ENCODE data around the gene NAT14. TPM values are rescaled to one million over a fixed set of nuclear protein-coding genes. Genes with fewer than 3 reads are reported as not detected.
"Not testable (repeated sequence)": the region's sequence is repeated elsewhere in the genome, so short reads cannot be mapped to it uniquely, and the experiment has no call there.

NAT14 gene
- total RNA-seq, 1 experiment from 2014 or later: 99.9 TPM

DNA sequence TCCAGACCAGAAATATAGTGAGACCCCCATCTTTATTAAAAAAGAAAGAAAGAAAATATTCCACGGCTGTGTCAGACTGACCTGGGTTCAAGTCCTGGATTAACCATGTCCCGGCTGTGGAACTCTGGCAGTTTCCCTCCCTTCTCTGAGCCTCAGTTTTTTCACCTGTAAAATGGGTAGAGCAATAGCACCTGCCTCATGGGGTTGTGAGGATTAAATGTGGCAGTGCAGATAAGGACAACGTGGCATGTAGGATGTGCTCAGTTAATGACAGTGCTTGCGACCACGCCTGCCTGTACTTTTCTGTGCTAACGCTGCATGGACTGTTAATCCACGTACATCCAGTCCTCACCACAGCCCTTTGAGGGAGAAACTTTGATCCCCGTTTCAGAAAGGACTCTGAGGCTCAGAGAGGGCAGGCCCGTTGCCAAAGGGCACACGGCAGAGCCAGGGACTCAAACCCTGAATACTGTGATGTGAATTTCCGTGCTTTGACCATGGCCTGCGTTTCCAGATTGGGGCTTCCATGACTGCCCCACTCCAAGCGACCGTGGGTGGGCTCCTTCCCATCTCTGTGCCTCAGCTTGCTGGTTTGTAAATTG, 35.8 kb downstream of the NAT14 start:
- DNase-seq (ENCODE audit: low read depth): no peak
- in situ Hi-C loops (cut with HindIII; ENCODE audit: low pct_unique_long_range_greater_than_20kb, low sequenced_read_pairs): no loop called here

- in situ Hi-C loops (cut with HindIII; ENCODE audit: low pct_unique_long_range_greater_than_20kb, low sequenced_read_pairs): no loop called here
- DNase-seq (ENCODE audit: low read depth): no peak
These were observed 40.5 kb downstream of the NAT14 start for GRCh38 chr19:55525289-55526101.

GRCh38 chr19:55526216-55527196, 41.5 kb downstream of the NAT14 start:
- in situ Hi-C loops (cut with HindIII; ENCODE audit: low pct_unique_long_range_greater_than_20kb, low sequenced_read_pairs): no loop called here
- peak; percentile 96 for DNase-seq (ENCODE audit: low read depth)

DNA sequence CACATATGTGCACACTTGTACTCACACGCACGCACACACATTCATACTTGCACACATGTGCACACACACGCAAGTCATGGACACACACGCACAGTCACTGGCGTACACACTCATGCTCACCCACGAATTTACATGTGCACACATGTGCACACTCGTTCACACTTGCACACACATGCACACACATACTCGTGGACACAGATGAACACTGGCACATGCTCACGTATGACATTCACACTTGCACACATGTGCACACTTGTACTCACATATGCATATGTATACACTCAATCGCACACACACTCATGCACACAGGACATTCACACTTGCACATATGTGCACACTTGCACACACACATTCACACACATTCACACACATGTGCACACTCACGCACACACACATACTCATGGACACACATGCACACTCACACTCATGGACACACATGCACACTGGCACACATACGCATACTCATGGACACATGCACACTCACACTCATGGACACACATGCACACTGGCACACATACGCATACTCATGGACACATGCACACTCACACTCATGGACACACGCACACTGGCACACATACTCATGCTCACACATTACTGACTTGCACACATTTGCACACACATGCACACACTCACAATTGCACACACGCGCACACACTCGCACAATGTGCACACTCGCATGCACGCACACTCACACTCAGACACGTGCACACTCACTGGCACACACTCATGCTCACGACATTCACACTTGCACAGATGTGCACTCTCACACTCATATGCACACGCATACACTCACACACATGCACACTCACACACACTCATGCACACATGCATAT, 42.4 kb downstream of the NAT14 start:
- in situ Hi-C loops (cut with HindIII; ENCODE audit: low pct_unique_long_range_greater_than_20kb, low sequenced_read_pairs): no loop called here
- no peak for DNase-seq (ENCODE audit: low read depth)

DNA sequence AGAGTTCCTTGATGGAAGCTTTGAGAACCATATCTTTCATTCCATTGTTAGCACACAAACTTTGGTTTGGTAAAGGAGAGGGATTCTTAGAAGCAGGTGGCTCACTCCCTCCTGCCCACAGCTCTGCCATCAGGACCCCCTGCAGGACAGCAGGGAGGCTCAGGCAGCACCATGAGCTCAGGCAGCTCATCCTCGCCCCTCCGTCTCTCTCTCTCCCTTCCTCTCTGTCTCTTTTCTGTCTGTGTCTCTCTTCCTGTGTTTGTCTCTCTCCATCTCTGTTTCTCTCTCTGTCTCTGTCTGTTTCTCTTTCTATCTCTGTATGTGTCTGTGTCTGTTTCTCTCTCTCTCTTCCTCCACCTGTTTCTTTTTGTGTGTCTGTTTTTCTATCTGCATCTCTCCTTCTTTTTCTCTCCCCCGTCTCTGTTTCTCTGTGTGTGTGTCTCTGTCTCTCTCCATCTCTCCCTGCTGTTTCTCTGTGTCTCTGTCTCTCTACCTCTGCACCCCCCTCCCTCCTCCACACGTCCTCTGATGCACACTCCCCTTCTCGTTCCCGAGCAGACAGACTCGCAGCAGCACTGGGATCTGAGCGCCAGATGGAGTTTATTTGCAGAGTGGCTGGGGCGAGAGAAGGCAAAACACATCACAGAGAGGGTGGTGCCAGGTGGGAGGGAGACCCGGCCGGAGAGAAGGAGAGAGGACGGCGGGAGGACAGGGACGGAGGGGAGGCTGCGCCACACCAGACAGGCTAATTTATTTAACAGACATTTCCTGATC, 43.2 kb downstream of the NAT14 start:
- in situ Hi-C loops (cut with HindIII; ENCODE audit: low pct_unique_long_range_greater_than_20kb, low sequenced_read_pairs): no loop called here
- DNase-seq (ENCODE audit: low read depth): no peak

DNA sequence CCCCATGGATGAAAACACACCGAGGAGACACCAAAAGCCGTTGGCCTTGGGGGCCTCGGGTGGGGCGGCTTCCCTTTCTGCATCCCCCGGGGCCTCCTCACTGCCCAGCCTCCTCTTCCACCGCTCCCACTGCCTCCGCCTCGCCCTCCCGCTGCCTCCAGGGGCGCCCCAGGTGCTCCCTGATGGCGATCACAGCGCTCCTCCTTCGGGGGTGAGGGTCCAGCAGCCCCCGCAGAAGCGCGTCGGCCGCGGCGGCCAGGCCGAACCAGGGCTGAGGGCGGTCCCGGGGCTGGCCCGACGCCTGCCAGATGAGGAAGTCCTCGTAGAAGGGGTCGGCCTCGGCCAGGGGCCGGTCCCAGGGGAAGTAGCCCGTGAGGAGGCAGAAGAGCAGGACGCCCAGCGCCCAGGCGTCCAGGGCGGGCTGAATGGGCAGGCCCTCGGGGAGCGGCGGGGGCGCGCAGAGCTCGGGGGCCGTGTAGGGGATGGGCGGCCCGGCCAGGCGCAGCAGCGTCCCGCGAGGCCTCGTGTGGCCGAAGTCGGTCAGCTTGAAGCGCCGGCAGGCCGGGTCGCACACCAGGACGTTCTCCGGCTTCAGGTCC, 44.7 kb downstream of the NAT14 start:
- in situ Hi-C loops (cut with HindIII; ENCODE audit: low pct_unique_long_range_greater_than_20kb, low sequenced_read_pairs): no loop called here

DNA sequence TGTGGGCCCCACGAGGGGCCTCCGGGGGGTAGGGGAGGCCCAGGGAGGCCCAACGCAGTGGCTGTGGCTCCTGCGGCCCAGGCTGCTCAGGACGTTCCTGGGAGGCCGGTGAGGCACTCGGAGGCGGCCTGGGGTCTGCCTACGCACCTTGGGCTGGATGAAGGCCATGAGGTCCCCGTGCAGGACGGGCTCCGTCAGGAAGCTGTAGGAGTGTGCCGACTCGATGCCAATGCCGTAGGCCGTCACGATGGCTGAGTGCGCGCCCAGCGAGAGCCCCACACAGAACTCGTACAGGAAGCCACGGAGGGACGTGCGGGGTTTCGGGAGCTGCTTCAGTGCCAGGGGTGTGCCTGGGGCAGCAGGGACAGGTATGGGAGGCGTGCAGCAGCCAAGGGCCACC, 46.0 kb downstream of the NAT14 start:
- in situ Hi-C loops (cut with HindIII; ENCODE audit: low pct_unique_long_range_greater_than_20kb, low sequenced_read_pairs): no loop called here
- no peak for DNase-seq (ENCODE audit: low read depth)

More for the DNA sequence above, 44.7 kb downstream of the NAT14 start:
- DNase-seq (ENCODE audit: low read depth): no peak

DNA sequence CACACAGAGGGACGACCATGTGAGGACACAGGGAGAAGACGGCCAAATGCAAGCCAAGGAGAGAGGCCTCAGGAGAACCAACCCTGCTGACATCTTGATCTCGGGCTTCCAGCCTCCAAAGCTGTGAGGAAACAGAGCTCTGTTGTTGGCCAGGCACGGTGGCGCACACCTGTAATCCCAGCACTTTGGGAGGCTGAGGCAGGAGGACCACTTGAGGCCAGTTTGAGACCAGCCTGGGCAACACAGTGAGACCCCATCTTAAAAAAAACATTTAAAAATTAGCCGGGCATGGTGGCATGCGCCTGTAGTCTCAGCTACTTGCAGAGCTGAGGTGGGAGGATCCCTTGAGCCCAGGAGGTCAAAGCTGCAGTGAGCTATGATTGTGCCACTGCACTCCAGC, 49.3 kb downstream of the NAT14 start:
- in situ Hi-C loops (cut with HindIII; ENCODE audit: low pct_unique_long_range_greater_than_20kb, low sequenced_read_pairs); DNase-seq (ENCODE audit: low read depth): not testable (repeated sequence)

- in situ Hi-C loops (cut with HindIII; ENCODE audit: low pct_unique_long_range_greater_than_20kb, low sequenced_read_pairs): no loop called here
- no peak for DNase-seq (ENCODE audit: low read depth)
These were observed 50.4 kb downstream of the NAT14 start for GRCh38 chr19:55535173-55535964.

DNA sequence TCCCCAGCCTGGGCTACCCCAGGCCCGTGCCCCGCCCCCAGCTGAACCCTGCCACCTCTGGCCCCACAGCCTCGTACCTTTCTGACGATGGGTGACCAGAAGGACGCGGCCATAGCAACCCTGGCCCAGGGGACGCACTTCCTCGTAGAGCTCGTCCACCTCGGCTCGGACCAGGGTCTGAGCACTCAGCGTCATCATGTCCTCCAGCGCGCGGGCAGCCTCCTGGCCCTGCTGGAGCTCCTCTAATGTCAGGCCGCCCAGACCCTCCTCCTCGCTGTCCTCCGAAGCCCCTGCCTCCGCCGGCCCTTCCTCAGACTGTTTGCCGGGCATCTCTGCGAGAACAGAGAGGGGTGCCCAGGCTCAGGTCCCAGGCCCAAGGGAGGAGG, 51.0 kb downstream of the NAT14 start:
- in situ Hi-C loops (cut with HindIII; ENCODE audit: low pct_unique_long_range_greater_than_20kb, low sequenced_read_pairs): no loop called here
- no peak for DNase-seq (ENCODE audit: low read depth)

DNA sequence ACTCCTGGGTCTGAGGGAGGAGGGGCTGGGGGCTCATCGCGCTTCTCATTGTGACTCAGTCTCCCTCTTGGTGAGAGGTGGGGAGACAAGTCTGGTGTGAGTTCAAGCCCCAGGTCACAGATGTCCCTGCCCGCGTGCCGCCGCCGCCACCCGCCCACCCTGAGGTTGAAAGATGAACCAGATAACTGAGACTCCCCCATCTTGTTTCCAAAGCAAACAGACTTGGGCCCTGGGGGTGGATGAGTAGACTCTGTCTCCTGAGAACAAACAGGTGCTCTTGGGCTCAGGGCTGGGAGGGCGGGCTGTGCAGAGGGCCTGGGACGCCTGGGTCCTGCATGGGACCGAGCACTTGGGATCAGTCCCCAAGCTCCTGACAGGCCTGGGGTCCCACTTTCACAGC, 51.4 kb downstream of the NAT14 start:
- in situ Hi-C loops (cut with HindIII; ENCODE audit: low pct_unique_long_range_greater_than_20kb, low sequenced_read_pairs): no loop called here
- no peak for DNase-seq (ENCODE audit: low read depth)

Other genes with a start within 250 kb of the NAT14 start
- gene PPP6R1, start 226.2 kb upstream of the NAT14 start, total RNA-seq (2014; rRNA removed; shearing (Covaris generic); ENCODE audit: low replicate concordance): 79.8 and 94.5 TPM in 2 replicates
- 128 and 145 TPM in 2 replicates for gene HSPBP1, start 205.1 kb upstream of the NAT14 start, total RNA-seq (2014; rRNA removed; shearing (Covaris generic); ENCODE audit: low replicate concordance)
- gene BRSK1, start 201.2 kb upstream of the NAT14 start, total RNA-seq (2014; rRNA removed; shearing (Covaris generic); ENCODE audit: low replicate concordance): 0.41 and 0.64 TPM in 2 replicates
- gene TMEM150B, start 159.8 kb upstream of the NAT14 start, total RNA-seq (2014; rRNA removed; shearing (Covaris generic); ENCODE audit: low replicate concordance): 0.61 and 1.3 TPM in 2 replicates
- 11.8 and 18.4 TPM in 2 replicates for gene KMT5C, start 145.3 kb upstream of the NAT14 start, total RNA-seq (2014; rRNA removed; shearing (Covaris generic); ENCODE audit: low replicate concordance)
- 0.10 TPM in 1 of 2 replicates, not detected in the other for gene COX6B2, start 130.5 kb upstream of the NAT14 start, total RNA-seq (2014; rRNA removed; shearing (Covaris generic); ENCODE audit: low replicate concordance)
- not detected in 2 replicates for gene GARIN5B, start 121.9 kb upstream of the NAT14 start, total RNA-seq (2014; rRNA removed; shearing (Covaris generic); ENCODE audit: low replicate concordance)
- not detected in 2 replicates for gene IL11, start 114.7 kb upstream of the NAT14 start, total RNA-seq (2014; rRNA removed; shearing (Covaris generic); ENCODE audit: low replicate concordance)
- not detected in 2 replicates for gene TMEM190, start 108.4 kb upstream of the NAT14 start, total RNA-seq (2014; rRNA removed; shearing (Covaris generic); ENCODE audit: low replicate concordance)
- gene TMEM238, start 100.9 kb upstream of the NAT14 start, total RNA-seq (2014; rRNA removed; shearing (Covaris generic); ENCODE audit: low replicate concordance): 2.3 and 6.7 TPM in 2 replicates
- 281 and 295 TPM in 2 replicates for gene RPL28, start 99.3 kb upstream of the NAT14 start, total RNA-seq (2014; rRNA removed; shearing (Covaris generic); ENCODE audit: low replicate concordance)
- 231 and 237 TPM in 2 replicates for gene UBE2S, start 77.4 kb upstream of the NAT14 start, total RNA-seq (2014; rRNA removed; shearing (Covaris generic); ENCODE audit: low replicate concordance)
- not detected in 2 replicates for gene SHISA7, start 41.9 kb upstream of the NAT14 start, total RNA-seq (2014; rRNA removed; shearing (Covaris generic); ENCODE audit: low replicate concordance)
- 231 and 265 TPM in 2 replicates for gene ISOC2, start 23.5 kb upstream of the NAT14 start, total RNA-seq (2014; rRNA removed; shearing (Covaris generic); ENCODE audit: low replicate concordance)
- gene C19orf85, start 20.4 kb upstream of the NAT14 start, total RNA-seq (2014; rRNA removed; shearing (Covaris generic); ENCODE audit: low replicate concordance): not detected in 2 replicates
- gene ZNF628, start 8.6 kb upstream of the NAT14 start, total RNA-seq (2014; rRNA removed; shearing (Covaris generic); ENCODE audit: low replicate concordance): 1.9 and 5.3 TPM in 2 replicates
- gene SSC5D, start 3.2 kb downstream of the NAT14 start, total RNA-seq (2014; rRNA removed; shearing (Covaris generic); ENCODE audit: low replicate concordance): 0.14 TPM in 1 of 2 replicates, not detected in the other
- not detected in 2 replicates for gene SBK2, start 51.9 kb downstream of the NAT14 start, total RNA-seq (2014; rRNA removed; shearing (Covaris generic); ENCODE audit: low replicate concordance)
- 1.0 and 6.3 TPM in 2 replicates for gene SBK3, start 60.4 kb downstream of the NAT14 start, total RNA-seq (2014; rRNA removed; shearing (Covaris generic); ENCODE audit: low replicate concordance)
- 2.2 and 12.9 TPM in 2 replicates for gene ZNF579, start 95.7 kb downstream of the NAT14 start, total RNA-seq (2014; rRNA removed; shearing (Covaris generic); ENCODE audit: low replicate concordance)
- 12.3 and 13.4 TPM in 2 replicates for gene FIZ1, start 114.3 kb downstream of the NAT14 start, total RNA-seq (2014; rRNA removed; shearing (Covaris generic); ENCODE audit: low replicate concordance)
- gene ZNF524, start 115.1 kb downstream of the NAT14 start, total RNA-seq (2014; rRNA removed; shearing (Covaris generic); ENCODE audit: low replicate concordance): 15.5 and 31.0 TPM in 2 replicates
- 0.87 and 1.7 TPM in 2 replicates for gene ZNF865, start 120.5 kb downstream of the NAT14 start, total RNA-seq (2014; rRNA removed; shearing (Covaris generic); ENCODE audit: low replicate concordance)
- 3.6 and 14.3 TPM in 2 replicates for gene ZNF784, start 139.4 kb downstream of the NAT14 start, total RNA-seq (2014; rRNA removed; shearing (Covaris generic); ENCODE audit: low replicate concordance)
- gene ZNF580, start 155.8 kb downstream of the NAT14 start, total RNA-seq (2014; rRNA removed; shearing (Covaris generic); ENCODE audit: low replicate concordance): 2.3 and 12.1 TPM in 2 replicates
- gene ZNF581, start 158.5 kb downstream of the NAT14 start, total RNA-seq (2014; rRNA removed; shearing (Covaris generic); ENCODE audit: low replicate concordance): 10.8 and 23.3 TPM in 2 replicates
- 7.8 and 9.3 TPM in 2 replicates for gene CCDC106, start 163.0 kb downstream of the NAT14 start, total RNA-seq (2014; rRNA removed; shearing (Covaris generic); ENCODE audit: low replicate concordance)
- 129 and 183 TPM in 2 replicates for gene U2AF2, start 169.8 kb downstream of the NAT14 start, total RNA-seq (2014; rRNA removed; shearing (Covaris generic); ENCODE audit: low replicate concordance)
- 117 and 123 TPM in 2 replicates for gene EPN1, start 190.0 kb downstream of the NAT14 start, total RNA-seq (2014; rRNA removed; shearing (Covaris generic); ENCODE audit: low replicate concordance)